Stimulated activated CD8-positive, alpha-beta memory T cell treated with anti-CD3 and anti-CD28 coated beads, Interleukin-15, amount 100 ng/mL, for 4 hours (primary cell): Measurements from ENCODE around the gene SRA1.
A peak's percentile ranks its signal among the peaks of the same experiment; 100 is the strongest.

Experiments used
- DNase-seq, 2 donors: peaks; one replicate each; pipeline ENCODE4 v3.0.0-alpha.2; 2020; ENCODE audit warnings: low read depth in 2 of 2

The SRA1 gene

GRCh38 chr5:140570488-140570887 lies 13.2 kb upstream of the SRA1 start:
- DNase-seq, result no peak

- DNase-seq, result no peak
These were observed 12.8 kb upstream of the SRA1 start for GRCh38 chr5:140570058-140570457.

GRCh38 chr5:140569197-140569596 lies 11.9 kb upstream of the SRA1 start:
- no peak for DNase-seq

GRCh38 chr5:140568443-140569063 lies 11.3 kb upstream of the SRA1 start:
- no peak for DNase-seq

GRCh38 chr5:140567871-140568270 lies 10.6 kb upstream of the SRA1 start:
- no peak for DNase-seq

- DNase-seq, result no peak
These were observed 10.0 kb upstream of the SRA1 start for GRCh38 chr5:140567136-140567818.

- no peak for DNase-seq
These were observed 9.4 kb upstream of the SRA1 start for GRCh38 chr5:140566665-140567064.

GRCh38 chr5:140565780-140566095 lies 8.5 kb upstream of the SRA1 start:
- DNase-seq, result no peak

- DNase-seq, result no peak
These were observed 7.9 kb upstream of the SRA1 start for GRCh38 chr5:140565024-140565779.

- DNase-seq, result peak; percentile 96 to 97
These were observed 7.1 kb upstream of the SRA1 start, which contains the start of the genes APBB3 and SLC35A4 for GRCh38 chr5:140564196-140565023. APBB3 (minus strand) TSS chr5:140564598; CDS start chr5:140564245, 353 bp downstream. SLC35A4 (plus strand) TSS chr5:140564828; CDS start chr5:140567170, 2,342 bp downstream.

- no peak for DNase-seq
These were observed 6.3 kb upstream of the SRA1 start for GRCh38 chr5:140563596-140563995.

GRCh38 chr5:140561753-140562523 lies 4.7 kb upstream of the SRA1 start:
- no peak for DNase-seq

GRCh38 chr5:140560227-140560626 lies 3.0 kb upstream of the SRA1 start:
- no peak for DNase-seq

GRCh38 chr5:140558542-140558941 lies 1.3 kb upstream of the SRA1 start:
- DNase-seq, result no peak

GRCh38 chr5:140557965-140558364 lies 692 bp upstream of the SRA1 start:
- DNase-seq, result no peak

- DNase-seq, result no peak
These were observed 835 bp downstream of the SRA1 start for GRCh38 chr5:140556438-140556837.

GRCh38 chr5:140555747-140556312 lies 1.4 kb downstream of the SRA1 start:
- DNase-seq, result no peak

GRCh38 chr5:140554454-140554853 lies 2.8 kb downstream of the SRA1 start:
- no peak for DNase-seq

GRCh38 chr5:140553657-140554056 lies 3.6 kb downstream of the SRA1 start:
- DNase-seq, result no peak

GRCh38 chr5:140551872-140552271 lies 5.4 kb downstream of the SRA1 start:
- no peak for DNase-seq
